A673 (cell line): ENCODE measurements around the gene NRXN3. TPM values are rescaled to one million over a fixed set of nuclear protein-coding genes. Genes with fewer than 3 reads are reported as not detected.

Experiments used
- BruUV-seq: library from RNA; stranded (reverse); fragments of 400-500 nt; replicated peaks from 2 replicates; lab custom pipeline; 2021; lab: Mats Ljungman, UMichigan
- CTCF ChIA-PET: fragments of 300-600 bp; sonication (Branson Sonifier 250); formaldehyde crosslinking; loops from one replicate; lab custom pipeline; 2022; ENCODE audit warnings: antibody characterized with exemption; lab: Charles Lee
- POLR2A ChIA-PET: fragments of 300-600 bp; sonication (Branson Sonifier 250); formaldehyde crosslinking; loops from one replicate; lab custom pipeline; 2022; ENCODE audit warnings: antibody characterized with exemption; ENCODE audit not compliant: low non-redundant PET; lab: Charles Lee
- DNase-seq: peaks from one replicate; pipeline ENCODE4 v3.0.0-alpha.2; 2015; ENCODE audit warnings: low spot score
- H3K27ac ChIP-seq: fragments of 200-600 bp; sonication (generic); 2 replicates; pipeline ENCODE4 v1.5.1; 2016; ENCODE audit warnings: mixed run types, low read depth, mild to moderate bottlenecking, mixed read lengths, antibody characterized with exemption, low read length; ENCODE audit not compliant: poor library complexity, severe bottlenecking
- H3K27me3 ChIP-seq: fragments of 200-600 bp; sonication (generic); replicated peaks from 2 replicates; pipeline ENCODE4 v1.6.1; 2017; ENCODE audit warnings: mixed run types, low read depth, mild to moderate bottlenecking, mixed read lengths, antibody characterized with exemption, low read length; ENCODE audit not compliant: insufficient read depth, poor library complexity
- H3K36me3 ChIP-seq: fragments of 200-600 bp; sonication (generic); 2 replicates; pipeline ENCODE4 v1.6.1; 2016; ENCODE audit warnings: mixed run types, mild to moderate bottlenecking, mixed read lengths, antibody characterized with exemption, low read length; ENCODE audit not compliant: insufficient read depth, poor library complexity, severe bottlenecking
- H3K4me1 ChIP-seq: fragments of 200-600 bp; sonication (generic); 2 replicates; pipeline ENCODE4 v1.6.1; 2017; ENCODE audit warnings: mixed run types, mild to moderate bottlenecking, mixed read lengths, antibody characterized with exemption, low read length; ENCODE audit not compliant: insufficient read depth, poor library complexity, severe bottlenecking
- H3K4me3 ChIP-seq: fragments of 200-600 bp; sonication (generic); 2 replicates; pipeline ENCODE4 v1.5.1; 2016; ENCODE audit warnings: low read depth, mixed run types, mild to moderate bottlenecking, mixed read lengths, low read length; ENCODE audit not compliant: poor library complexity, severe bottlenecking
- H3K9me3 ChIP-seq: fragments of 200-600 bp; sonication (generic); 2 replicates; pipeline ENCODE4 v1.6.1; 2016; ENCODE audit warnings: mixed run types, low read depth, mild to moderate bottlenecking, mixed read lengths, antibody characterized with exemption, low read length; ENCODE audit not compliant: poor library complexity, severe bottlenecking
- EZH2 ChIP-seq: fragments of 200-600 bp; sonication (generic); IDR thresholded peaks from 2 replicates; pipeline ENCODE4 v1.6.1; 2017; ENCODE audit warnings: borderline replicate concordance, low read depth, mild to moderate bottlenecking, mixed read lengths, antibody characterized with exemption, low read length; ENCODE audit not compliant: poor library complexity, severe bottlenecking
- intact Hi-C: fragments of 100-400 bp; cut with micrococcal nuclease; formaldehyde crosslinking; loops from one replicate; pipeline ENCODE4 v1.10.0; 2022; ENCODE audit not compliant: unreplicated experiment
- total RNA-seq: library from RNA; stranded (reverse); gene quantifications from 2 replicates; pipeline ENCODE4 v1.2.3, GENCODE V29; 2021
- TF ChIP-seq, protein P1 (sequence below): fragments of 300-800, 200-600 bp; sonication (generic); conservative IDR thresholded peaks from 2 replicates; pipeline ENCODE4 v1.5.1; 2017; ENCODE audit warnings: low read depth, mild to moderate bottlenecking, antibody characterized with exemption, low read length, moderate library complexity, mixed read lengths

NRXN3 gene
- total RNA-seq, 1 experiment from 2014 or later, result 0.21 TPM

DNA sequence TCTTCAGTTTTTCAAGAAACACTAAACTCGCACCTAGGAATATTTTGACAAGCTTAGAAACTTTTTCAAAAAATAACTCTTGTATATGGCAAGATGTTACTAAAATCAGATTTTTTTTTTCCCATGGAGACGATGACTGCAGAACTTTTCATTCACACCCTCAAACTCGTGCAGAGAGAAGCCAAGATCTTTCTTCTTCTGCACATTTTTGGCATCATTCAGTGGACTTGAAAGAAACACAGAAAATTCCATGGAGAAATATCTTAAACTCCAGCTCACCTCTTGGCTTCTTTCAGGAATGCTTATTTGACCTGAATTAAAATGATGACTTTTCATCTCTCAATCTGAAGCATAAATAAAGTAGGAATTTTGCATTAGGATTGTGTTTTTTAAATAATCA, 919.4 kb downstream of the NRXN3 start:
- H3K4me3 ChIP-seq, result no peak overlapping the region
- TF ChIP-seq EZH2, result no peak
- TF ChIP-seq, protein P1, sequence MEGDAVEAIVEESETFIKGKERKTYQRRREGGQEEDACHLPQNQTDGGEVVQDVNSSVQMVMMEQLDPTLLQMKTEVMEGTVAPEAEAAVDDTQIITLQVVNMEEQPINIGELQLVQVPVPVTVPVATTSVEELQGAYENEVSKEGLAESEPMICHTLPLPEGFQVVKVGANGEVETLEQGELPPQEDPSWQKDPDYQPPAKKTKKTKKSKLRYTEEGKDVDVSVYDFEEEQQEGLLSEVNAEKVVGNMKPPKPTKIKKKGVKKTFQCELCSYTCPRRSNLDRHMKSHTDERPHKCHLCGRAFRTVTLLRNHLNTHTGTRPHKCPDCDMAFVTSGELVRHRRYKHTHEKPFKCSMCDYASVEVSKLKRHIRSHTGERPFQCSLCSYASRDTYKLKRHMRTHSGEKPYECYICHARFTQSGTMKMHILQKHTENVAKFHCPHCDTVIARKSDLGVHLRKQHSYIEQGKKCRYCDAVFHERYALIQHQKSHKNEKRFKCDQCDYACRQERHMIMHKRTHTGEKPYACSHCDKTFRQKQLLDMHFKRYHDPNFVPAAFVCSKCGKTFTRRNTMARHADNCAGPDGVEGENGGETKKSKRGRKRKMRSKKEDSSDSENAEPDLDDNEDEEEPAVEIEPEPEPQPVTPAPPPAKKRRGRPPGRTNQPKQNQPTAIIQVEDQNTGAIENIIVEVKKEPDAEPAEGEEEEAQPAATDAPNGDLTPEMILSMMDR, result no peak
- POLR2A ChIA-PET, result no interaction called here
- BruUV-seq, result no TSS peak
- intact Hi-C loops, result no loop called here
- no peaks in the 10 kb centered on the region for H3K27me3 ChIP-seq
- no peaks in the 10 kb centered on the region for H3K9me3 ChIP-seq
- H3K27ac ChIP-seq, result no peak overlapping the region
- no peaks in the 10 kb centered on the region for H3K36me3 ChIP-seq
- no peaks in the 10 kb centered on the region for H3K4me1 ChIP-seq
- CTCF ChIA-PET, result no interaction called here
- no peak for DNase-seq

DNA sequence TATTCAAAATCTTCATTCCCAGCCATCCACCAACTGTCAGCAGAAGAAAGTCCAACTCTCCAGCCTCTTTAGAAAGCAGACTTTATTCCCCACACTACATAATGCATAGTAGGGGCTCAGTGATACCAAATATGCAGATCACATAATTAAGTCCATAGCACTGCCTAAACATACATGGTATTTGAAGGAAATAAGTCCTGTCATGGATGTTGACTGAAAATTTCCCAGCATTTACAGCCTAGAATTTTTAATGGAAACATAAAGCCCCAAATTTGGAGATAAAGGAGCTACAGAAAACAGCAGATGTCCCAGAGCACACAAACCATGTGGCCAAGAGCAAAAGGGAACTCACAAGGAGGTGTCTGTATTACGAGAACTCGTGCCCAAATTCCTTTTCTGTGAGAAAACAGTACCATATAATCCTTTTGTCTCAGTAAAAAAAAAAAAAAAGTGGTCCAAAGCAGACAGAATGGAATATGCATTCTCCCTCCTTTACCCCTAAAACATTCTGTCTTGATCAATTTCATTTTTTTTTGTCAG, 920.5 kb downstream of the NRXN3 start:
- ChIA-PET POLR2A (no interaction called here), CTCF (no interaction called here)
- DNase-seq, result no peak
- no peaks in the 10 kb centered on the region for H3K4me1 ChIP-seq
- H3K27me3 ChIP-seq, result no peaks in the 10 kb centered on the region
- no peak for TF ChIP-seq EZH2
- TF ChIP-seq, protein P1, result no peak
- no TSS peak for BruUV-seq
- H3K4me3 ChIP-seq, result no peak overlapping the region
- intact Hi-C loops, result no loop called here
- H3K27ac ChIP-seq, result no peak overlapping the region
- H3K9me3 ChIP-seq, result no peaks in the 10 kb centered on the region
- no peaks in the 10 kb centered on the region for H3K36me3 ChIP-seq

DNA sequence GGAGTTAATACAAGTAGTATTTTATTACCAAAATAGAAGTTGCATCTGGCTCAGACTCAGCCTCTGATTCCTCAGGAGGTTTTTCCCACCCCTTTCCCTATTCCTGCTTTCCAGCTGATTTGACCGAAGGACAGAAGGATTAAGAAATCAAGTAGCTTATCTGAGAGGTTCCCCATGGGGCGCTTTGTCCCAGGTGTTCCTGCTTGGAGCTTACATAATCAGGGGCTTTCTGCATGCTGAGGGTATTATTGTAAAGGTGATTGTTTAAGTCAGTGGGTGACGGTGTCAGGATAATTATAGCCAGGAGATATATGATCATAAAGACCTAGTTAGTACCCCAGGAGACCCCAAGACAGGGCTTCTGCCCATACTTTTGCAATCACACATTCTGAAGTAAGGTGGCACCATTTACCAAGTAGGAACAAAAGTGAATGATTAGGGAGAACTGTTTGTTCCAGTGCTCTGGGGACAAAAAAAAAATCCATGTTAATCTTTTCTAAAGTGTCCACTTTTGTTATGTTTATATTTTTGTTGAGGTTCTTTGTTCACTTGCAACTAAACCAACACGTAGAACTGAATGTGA, 921.3 kb downstream of the NRXN3 start:
- CTCF ChIA-PET, result no interaction called here
- H3K27ac ChIP-seq, result no peak overlapping the region
- intact Hi-C loops, result no loop called here
- H3K9me3 ChIP-seq, result no peaks in the 10 kb centered on the region
- POLR2A ChIA-PET, result no interaction called here
- H3K27me3 ChIP-seq, result no peaks in the 10 kb centered on the region
- TF ChIP-seq, protein P1, result no peak
- TF ChIP-seq EZH2, result no peak
- no TSS peak for BruUV-seq
- no peaks in the 10 kb centered on the region for H3K4me1 ChIP-seq
- no peak overlapping the region for H3K4me3 ChIP-seq
- no peak for DNase-seq
- no peaks in the 10 kb centered on the region for H3K36me3 ChIP-seq
